T-helper 2 cell treated with Interferon-gamma antibody and Interleukin-4, amounts not matched to agents 100 ng/mL and 5 ng/mL, for 36 hours (primary cell): Measurements from ENCODE around the gene KIF9. TPM values are rescaled to one million over a fixed set of nuclear protein-coding genes. Genes with fewer than 3 reads are reported as not detected.
"Not testable (repeated sequence)": the region's sequence is repeated elsewhere in the genome, so short reads cannot be mapped to it uniquely, and the experiment has no call there.

Source experiments
- intact Hi-C: fragments of 100-400 bp; cut with micrococcal nuclease; formaldehyde crosslinking; loops from one replicate; pipeline ENCODE4 v1.15.1; 2023
- total RNA-seq: library from RNA; stranded (reverse); gene quantifications from 2 replicates; pipeline ENCODE4 v1.2.3, GENCODE V29; 2022

KIF9 gene
- total RNA-seq, 1 donor from 2014 or later = 2.3 TPM

DNA sequence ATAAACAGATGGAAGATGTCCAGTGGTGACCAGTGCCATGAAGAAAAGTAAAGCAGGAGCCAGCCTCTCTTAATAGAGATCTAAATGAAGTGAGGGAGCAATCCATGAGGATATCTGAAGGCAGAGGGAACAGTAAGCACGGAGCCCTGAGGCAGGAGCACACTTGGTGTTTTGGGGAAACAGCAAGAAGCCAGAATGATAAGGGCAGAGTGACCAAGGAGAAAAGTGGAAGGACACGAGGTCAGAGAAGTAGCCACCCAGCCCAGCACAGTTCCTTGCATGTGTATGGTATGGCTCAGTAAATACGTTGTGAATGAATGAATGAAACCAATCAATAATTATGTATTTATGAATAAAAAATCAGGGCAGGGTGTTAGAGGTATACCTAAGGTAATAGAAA is 11.8 kb upstream of the KIF9 start:
- intact Hi-C loops = no loop called here

DNA sequence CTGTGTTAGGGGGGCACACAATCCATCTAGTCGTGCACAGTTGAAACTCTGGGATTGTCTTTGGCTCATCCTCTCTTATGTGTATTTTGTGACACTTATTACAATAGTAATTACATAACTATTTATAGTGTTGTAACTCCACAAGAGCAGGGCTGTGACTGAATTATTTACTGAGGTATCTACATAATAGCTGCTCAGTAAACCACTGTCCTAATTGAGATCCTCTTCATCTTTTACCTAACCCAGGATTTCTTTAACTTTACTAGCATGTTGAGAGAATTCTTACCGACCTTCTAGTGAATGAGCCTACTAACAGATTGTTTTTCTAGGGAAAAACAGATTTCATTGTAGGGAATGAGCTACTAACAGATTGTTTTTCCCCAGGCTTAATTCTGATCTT is 11.2 kb upstream of the KIF9 start:
- intact Hi-C loops = no loop called here

DNA sequence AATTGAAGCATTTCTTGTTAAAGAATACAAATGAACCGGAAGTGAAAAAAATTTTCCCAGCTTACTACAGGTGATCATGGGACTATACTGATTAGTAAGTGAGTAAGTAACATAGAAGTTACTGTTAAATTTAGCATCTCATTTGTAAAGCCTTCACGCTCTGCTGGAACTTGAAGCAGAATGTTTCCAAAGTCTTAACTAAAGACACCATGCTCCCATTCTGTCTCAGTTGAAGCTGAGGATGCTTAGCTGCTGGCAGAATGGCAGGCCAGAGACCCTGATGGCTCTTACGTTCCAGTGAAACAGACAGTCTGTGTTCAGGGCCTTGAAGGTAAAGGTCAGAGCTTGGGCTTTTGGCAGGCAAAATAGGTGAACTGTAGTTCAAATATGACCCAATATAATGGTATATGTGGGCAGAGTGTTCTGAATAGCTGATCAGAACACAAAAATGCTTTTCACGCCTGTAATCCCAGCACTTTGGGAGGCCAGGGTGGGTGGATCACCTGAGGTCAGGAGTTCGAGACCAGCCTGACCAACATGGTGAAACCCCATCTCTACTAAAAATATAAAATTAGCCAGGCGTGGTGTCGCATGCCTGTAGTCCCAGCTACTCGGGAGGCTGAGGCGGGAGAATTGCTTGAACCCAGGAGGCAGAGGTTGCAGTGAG is 9.3 kb upstream of the KIF9 start:
- intact Hi-C loops = not testable (repeated sequence)

DNA sequence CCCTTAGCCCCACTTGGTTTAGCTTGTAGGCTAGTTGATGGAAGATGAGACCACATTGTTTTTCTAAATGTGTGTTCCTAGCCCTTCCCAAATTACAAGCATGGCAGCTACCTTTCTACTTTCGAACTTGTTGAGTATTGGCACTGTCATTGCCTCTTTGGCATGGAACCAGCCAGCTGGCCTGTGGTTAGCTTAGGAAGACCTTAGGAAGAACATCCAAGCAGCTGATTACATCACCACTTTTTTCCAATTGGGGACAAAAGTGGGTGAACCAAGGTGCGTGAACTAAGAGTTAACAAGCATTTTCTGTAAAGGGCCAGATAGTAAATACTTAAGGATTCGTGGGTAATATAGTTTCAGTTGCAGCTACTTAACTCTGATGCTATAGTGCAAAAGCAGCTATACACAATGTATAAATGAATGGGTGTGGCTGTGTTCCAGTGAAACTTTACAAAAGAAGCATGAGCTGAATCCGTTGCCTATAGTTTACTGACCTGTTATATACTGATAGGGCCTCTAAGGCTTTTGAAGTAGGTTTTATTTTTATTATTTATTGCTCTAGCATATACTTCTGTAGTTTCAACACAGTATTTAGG is 8.7 kb upstream of the KIF9 start:
- intact Hi-C loops = no loop called here

DNA sequence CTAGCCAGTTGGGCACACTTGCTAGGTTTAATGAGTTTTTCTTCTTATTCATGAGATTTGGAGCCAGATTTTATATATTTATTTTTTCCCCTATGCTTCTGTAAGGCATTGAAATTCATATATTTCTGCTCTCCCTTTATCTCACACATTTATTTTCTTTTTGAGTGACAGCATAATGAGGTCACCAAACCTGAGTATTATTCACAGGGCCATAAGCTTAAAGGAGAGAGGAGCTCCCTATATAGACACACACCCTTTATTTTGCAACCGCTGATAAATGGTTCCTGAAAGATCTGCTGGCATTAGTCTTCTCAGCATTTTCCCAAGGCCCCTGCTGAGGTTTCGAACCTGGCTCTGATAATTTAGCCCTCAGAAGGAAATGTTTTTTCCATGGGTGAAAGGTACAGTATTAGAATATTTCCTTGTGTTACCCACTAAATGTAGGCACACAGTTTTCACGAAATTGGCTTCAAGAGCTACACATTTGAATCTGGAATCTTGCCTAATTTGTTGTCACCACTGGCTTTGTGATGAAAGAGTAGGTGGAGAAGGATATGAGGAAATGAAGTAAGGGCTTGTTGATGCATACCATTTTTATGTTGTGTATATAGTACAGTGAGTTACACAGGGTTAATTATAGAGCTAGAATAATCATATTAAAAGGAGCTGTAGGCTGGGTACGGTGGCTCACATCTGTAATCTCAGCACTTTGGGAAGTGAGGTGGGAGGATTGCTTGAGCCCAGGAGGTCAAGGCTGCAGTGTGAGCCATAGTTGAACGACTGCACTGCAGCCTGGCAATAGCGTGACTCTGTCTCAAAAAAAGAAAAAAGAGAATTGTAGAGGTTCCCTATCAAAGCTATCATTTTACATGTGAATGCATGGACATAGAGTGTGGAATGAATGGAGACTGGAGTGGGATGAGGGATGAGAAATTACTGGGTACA is 6.6 kb upstream of the KIF9 start:
- intact Hi-C loops = no loop called here

DNA sequence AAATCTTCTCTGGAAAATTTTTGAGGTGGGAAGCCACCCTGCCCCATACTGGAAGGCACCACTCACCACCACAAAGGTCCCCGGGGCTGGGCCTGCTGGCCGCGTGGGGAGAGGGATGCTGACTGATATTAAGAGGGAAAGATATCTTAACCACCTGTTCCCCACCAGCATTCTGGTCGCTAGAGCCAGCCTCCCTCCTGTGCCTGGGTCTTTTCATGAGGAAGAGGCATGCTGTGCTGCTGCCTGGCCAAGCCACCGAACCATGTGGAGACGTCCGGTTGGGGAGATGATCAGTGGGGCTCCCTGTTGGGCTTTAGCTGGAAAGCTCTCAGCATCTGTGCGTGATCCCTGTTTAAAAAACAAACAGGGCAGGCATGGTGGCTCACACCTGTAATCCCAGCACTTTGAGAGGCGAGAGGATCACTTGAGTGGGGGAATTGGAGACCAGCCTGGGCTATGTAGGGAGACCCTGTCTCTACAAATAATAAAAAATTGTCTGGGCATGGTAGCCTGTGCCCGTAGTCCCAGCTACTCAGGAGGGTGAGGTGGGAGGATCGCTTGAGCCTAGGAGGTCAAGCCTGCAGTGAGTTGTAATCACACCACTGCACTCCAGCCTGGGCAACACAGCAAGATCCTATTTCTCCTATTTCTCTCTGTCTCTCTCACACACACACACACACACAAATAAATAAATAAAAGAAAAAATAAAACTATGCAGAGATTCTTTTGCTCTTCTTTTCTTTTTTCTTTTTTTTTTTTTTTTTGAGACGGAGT is 1.2 kb upstream of the KIF9 start:
- intact Hi-C loops = loop anchor here (2.0 to 5.0 kb wide), 3 partner anchors 229 to 497 kb away; partner anchors contain the start of genes ELP6, NBEAL2 and SMARCC1

DNA sequence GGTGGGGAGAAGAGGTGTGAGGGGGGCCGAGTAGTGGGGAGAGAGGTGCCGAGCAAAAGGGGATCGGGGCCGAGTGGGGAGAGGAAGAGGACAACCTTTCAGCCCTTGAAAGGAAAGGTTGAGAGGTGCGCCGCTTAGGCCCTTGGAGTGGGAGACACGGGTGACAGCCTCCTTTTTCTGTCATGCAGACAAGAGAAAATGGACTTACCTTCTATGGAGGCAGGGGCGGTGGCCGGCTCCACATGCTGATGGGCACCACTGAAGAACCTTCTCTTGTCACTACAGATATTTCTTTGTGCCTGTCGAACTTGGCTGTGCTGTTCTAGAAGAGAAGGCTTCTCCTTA is 566 bp upstream of the KIF9 start:
- intact Hi-C loops = loop anchor here (2.0 to 5.0 kb wide), 3 partner anchors 229 to 498 kb away; partner anchors contain the start of genes ELP6, NBEAL2 and SMARCC1

DNA sequence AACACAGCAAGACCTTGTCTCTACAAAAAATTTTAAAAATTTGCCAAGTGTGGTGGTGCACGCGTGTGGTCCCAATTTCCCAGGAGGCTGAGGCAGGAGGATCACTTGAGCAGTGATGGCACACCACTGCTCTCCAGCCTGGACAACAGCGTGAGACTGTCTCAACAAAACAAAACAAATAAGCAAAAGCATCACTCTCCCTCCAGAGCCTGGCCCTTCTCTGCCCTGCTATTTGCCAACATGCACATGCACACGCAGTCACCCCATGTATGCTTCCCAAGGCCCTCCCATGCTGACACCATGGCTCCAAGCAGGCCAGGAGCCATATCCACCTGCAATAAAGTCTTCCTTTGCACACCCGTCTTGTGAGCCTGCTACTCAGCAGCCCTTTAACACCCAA is 2.1 kb downstream of the KIF9 start:
- intact Hi-C loops = loop anchor here (5.0 kb wide), 1 partner anchor 232 kb away; the partner anchor contains the start of gene ELP6

DNA sequence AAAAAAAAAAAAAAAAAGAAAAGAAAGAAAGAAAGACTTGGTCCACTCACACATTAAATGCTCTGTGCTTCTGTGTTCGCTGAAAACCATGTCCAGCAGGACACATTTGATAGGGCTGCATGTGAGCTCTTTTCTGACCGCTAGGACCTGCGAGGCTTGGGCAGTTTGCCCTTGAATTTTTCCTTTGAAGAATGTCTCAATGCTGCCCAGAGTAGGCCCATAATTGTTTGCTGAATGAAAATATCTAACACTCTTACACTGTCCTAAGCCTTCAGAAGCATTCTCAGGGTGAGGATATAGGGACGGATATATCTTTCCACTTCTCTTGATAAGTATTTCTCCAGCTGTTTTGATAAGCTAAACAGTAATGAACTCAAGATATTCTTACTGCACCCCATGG is 6.0 kb downstream of the KIF9 start:
- intact Hi-C loops = no loop called here

DNA sequence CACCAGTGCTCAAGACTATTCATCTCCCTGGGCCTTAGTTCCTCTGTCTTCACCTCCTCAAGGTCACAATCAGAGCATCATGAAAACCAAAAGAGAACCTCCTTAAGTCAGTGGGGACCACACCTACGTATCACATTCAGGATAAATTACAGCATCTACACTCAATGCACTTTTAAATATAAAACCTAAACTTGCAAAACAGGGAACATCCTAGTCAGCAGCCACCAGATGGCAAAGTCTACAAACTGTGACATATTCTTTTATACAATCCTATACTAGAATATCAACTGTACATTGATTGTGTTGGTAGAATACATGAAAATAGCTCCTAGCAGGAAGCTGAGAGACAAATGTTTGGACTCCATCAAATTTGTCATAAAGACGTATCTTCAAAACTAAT is 7.9 kb downstream of the KIF9 start:
- intact Hi-C loops = no loop called here

DNA sequence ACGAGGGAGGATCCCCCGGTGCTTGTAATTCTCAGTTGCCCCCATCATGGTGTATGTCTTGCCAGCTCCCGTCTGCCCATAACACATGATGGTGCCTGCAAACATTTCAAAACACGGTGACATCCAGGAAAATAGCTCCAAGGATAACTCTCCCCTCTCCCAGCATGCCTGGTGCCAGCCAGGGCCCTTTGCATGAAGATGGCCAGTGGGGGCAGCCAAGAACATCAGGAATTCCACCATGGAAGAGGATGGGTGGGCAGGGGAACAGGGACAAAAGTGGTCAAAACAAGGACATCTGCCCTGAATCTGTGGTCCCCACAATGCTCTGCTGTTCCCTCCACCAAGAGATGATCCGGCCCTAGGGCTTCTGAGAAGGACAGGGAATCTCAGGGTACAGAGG is 9.0 kb downstream of the KIF9 start:
- intact Hi-C loops = no loop called here

DNA sequence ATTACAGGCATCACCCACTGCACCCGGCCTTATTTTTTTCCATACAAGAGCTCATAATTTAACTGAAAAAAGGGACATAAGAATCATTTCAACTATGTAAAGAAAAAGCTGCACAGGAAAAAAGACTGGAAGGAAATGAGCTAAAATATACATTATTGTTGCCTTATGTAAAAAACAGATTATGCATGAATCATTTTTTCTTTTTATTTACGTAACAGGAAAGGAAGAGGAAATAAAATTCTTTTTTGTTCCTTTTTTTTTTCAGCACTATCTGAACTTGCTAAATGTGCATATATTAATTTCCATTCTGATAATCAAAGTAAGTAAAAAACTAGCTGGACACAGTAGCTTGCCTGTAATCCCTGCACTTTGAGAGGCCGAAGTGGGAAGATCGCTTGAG is 12.1 kb downstream of the KIF9 start:
- intact Hi-C loops = no loop called here

DNA sequence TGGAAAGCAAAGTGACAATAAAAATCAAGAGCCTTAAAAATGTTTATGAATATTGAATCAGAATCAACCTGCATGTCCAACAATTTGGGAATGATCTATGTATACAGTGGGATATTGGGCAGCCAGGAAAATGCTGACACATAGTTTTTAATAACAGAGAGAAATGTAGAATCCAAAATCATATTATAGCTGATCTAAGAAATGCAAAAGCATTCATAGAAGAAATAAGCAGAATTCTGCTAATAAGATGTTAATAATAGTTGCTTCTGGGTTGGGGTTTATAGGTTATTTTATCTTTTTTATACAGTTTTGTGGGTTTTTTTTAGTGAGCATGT is 15.1 kb downstream of the KIF9 start:
- intact Hi-C loops = no loop called here

DNA sequence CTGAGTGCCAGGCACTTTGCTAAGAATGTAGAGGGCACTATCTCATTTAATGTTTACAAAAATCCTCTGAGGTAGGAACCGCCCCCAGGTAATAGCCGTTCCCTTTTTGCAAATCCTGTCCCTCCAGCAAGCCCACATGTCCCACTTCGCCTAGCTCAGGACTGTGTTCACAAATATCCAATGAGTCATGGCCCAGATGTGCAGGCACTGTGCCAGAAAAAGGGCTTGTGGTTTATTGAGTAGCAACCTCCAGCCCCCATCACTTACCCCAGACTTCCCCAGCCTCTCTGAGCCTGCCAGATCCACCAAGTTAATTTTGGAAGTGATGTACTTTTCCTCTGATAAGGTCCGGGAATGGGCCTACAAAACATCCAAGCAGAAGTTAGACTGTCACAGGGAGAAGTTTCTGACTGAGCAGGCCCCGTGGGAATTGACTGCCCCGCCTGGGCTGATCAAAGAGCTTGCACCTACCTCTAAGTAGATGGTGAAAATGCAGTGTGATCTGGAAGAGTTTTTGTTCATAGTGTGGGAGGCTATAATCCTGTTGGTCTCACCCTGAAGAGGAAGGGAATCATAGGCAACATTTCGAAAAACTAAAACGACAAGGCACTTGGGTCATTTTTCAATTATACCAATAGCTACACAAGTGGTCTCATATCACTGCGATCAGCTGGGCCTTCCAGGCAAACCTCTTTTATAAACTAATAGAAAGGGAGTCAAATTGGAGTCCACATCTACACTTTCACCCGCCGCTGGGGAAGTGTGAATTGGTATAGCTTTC is 15.7 kb downstream of the KIF9 start:
- intact Hi-C loops = no loop called here

DNA sequence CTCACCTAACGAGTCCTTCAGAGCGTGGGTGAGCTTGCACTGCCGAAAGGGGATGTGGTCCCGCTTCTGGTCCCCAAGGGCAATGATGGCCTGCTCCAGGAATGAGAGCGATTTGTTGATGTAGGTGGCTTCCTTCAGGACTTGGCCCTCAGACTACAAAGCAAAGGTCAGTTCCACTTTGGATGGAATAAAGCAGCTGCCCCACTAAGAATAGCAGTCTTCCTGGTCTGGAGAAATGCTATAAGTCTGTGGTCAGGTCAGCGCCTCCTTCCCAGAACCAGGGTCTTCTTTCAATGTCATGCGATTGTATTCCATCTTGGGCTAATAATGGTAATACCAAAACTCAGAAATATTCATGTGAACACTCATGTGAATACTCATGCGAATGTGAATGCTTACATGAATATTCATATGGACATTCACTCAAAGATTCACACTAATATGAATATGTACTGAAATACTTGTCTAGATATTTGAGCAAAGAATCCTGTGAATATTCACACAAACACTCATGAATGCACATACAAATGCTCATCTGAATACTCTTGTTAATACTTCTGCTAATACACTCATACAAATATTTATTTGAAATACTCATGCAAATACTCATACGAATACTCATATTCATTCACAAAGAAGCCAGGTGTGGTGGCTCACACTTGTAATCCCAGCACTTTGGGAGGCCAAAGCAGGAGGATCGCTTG is 16.7 kb downstream of the KIF9 start:
- intact Hi-C loops = no loop called here

DNA sequence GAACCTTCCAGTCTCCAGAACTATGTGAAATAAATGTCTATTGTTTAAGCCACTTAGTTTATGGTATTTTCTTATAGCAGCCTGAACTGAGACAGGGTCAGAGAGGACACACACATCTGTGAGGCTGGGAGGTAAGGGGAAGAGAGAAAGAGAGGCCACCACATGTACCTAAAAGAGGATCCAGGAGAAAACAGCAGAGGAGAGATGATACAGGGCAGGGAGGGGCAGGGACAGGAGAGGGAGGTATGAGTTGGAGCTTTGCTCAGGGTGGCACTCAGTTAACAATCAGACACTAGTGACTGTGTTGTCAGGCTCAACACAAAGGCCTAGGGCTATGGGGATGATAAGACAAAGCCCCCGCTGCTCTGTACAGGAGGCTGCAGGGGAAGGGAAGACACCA is 17.6 kb downstream of the KIF9 start:
- intact Hi-C loops = no loop called here

DNA sequence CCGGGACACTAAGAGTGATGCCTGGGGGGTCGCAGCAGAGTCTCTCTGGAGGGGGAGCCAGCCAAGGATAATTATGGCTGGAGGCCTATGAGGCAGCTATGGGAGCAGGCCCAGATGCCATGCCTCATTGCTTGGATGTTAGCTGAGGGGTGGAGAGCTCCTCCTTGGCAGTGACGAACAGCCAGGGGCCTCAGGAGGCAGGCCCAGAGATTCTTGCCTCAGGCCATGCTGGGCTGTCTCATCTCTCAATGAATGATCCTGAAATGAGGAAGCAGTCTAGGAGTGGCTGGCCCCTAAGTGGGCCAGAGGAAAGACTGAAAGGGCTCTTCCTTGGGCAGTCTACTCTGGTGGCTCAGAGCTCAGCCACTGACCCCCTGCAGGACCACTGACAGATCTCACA is 21.3 kb downstream of the KIF9 start:
- intact Hi-C loops = no loop called here

DNA sequence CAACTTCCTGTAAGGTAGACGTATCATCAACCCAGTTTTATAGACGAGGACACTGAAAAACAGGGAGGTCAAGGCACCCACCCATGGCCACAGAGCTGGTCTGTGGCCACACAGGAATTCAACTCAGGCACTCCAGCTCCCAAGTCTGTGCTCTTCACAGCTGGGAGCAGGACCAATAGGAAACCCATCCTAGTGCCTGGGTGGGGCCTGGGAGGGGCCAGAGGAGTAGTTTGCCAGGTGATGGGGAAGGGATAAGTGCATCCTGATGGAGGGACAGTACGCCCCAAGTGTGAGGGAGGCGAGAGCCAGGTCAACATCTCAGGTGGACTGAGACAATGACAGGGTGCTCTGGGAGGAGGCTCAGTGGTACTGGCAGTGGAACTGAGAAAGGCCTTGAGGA is 22.0 kb downstream of the KIF9 start:
- intact Hi-C loops = no loop called here

DNA sequence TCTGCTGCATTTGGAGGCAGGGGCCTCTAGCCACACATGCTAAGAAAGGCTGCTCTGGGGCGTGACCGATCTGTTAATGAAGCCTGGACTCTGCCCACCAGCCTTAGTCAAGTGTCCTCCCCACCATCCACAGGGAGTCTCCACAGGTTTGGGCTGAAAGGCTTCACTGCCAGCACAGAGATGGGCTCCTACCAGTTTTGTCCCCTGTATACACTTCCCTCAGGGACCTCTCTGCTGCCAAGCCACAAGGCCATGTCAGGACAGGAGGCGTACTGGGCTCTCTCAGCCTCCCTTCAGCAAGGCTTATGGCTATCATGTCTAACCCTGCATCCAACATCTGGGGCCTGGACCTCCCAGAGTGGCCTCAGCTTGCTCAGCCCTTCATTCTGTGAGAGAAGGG is 23.5 kb downstream of the KIF9 start:
- intact Hi-C loops = no loop called here

DNA sequence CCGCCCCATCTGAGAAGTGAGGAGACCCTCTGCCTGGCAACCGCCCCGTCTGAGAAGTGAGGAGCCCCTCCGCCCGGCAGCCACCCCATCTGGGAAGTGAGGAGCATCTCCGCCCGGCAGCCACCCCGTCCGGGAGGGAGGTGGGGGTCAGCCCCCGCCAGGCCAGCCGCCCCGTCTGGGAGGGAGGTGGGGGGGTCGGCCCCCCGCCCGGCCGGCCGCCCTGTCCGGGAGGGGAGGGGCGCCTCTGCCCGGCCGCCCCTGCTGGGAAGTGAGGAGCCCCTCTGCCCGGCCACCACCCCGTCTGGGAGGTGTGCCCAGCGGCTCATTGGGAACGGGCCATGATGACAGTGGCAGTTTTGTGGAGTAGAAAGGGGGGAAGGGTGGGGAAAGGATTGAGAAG is 26.3 kb downstream of the KIF9 start:
- intact Hi-C loops = not testable (repeated sequence)
